GM19023 (cell line): ENCODE data around the gene HPS3.
A peak's percentile ranks its signal among the peaks of the same experiment; 100 is the strongest.
"Not testable (repeated sequence)": the region's sequence is repeated elsewhere in the genome, so short reads cannot be mapped to it uniquely, and the experiment has no call there.

Source experiments
- ATAC-seq: cut with Tn5 transposase; IDR thresholded peaks from one replicate; pipeline ENCODE4 v1.9.1; 2021; ENCODE audit warnings: mild to moderate bottlenecking, moderate library complexity; ENCODE audit not compliant: unreplicated experiment

HPS3 gene

DNA sequence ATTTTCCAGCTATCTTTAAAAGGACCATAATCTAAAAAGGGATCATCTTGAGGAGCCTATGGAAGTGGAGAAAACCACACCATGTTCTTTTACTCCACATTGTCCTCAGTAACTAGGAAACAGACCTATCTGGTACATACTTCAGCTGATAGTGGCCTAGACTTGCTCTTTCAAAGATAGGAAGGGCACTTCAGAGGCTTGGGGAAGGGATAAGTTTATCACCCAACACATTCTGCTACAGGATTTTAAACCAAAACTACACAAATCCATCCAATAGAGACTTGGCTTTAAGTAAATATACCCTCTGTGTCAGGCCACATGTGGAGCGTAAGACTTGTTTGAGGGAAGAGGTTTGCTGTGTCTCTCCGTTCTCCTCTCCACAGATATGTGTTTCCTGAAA lies 56.8 kb downstream of the HPS3 start:
- ATAC-seq: no peak

DNA sequence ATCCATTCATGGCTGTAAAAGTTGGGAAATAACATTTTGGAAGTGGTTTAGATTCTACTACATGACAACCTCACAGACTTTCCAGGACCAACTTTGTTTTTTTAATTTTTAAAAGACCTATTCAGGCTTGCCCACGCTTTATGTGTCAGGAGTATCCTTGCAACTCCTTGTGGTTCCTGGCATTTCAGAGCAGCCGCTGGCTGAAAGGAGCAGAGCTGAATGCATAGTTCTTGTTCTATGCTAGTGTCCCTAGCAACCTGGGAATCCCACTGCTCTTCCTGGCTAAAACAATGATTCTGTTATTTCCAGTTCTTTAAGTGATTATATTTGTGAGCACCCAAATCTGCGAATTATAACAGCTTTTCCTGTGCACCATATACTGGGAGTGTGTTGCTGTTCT lies 57.3 kb downstream of the HPS3 start:
- ATAC-seq: no peak

DNA sequence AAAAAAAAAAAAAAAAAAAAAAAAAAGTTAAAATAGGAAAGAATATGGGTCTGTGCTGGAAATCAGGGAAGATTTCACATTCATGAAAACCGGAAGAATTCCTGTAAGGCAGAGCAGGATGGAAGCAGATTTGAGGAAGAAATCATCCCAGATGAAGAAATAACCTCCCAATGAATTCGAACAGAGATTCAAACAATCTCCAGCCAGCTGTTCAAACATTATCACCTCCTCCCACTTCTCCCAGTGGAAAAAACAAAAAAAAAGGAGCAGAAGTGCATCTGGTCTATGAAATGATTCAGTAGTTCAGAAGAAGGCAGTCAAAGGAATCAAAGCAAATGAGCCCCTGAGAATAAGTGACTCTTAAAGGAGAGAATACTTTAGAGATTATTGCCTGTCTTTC lies 59.1 kb downstream of the HPS3 start:
- no peak for ATAC-seq

DNA sequence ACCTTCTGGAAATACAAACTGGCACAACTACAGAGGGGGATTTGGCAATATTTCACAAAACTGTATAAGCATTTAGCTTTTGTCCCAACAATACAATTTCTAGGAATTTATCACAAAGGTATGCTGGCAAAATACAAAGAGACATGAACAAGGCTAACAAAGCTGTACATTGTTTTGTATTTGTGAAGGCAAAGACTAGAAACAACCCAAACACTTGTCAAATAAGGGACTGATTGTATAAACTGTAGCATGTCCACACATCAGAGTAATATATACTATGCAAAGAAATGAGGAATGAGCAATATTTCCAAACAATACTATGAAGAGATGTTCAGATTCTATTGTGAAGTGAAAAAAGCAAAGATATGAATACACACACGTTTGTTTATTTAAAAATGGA lies 65.8 kb downstream of the HPS3 start:
- no peak for ATAC-seq

DNA sequence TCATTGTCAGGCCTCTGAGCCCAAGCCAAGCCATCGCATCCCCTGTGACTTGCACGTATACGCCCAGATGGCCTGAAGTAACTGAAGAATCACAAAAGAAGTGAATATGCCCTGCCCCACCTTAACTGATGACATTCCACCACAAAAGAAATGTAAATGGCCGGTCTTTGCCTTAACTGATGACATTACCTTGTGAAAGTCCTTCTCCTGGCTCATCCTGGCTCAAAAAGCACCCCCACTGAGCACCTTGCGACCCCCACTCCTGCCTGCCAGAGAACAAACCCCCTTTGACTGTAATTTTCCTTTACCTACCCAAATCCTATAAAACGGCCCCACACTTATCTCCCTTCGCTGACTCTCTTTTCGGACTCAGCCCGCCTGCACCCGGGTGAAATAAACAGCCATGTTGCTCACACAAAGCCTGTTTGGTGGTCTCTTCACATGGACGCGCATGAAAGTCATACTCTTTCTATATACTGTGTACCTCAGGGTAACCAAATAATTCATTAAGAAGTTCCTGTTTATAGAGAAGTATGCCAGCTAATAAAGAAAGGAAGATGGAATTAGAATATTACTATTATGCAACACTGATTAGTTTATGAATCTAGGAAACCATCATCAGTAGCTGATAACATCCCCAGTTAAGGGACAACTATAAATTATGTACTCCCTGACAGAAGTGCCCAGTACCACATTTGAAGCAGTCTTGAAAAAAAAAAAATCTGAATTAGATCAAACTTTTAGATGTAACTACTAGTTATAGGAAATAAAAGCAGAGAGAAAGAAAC lies 67.6 kb downstream of the HPS3 start:
- ATAC-seq: not testable (repeated sequence)

DNA sequence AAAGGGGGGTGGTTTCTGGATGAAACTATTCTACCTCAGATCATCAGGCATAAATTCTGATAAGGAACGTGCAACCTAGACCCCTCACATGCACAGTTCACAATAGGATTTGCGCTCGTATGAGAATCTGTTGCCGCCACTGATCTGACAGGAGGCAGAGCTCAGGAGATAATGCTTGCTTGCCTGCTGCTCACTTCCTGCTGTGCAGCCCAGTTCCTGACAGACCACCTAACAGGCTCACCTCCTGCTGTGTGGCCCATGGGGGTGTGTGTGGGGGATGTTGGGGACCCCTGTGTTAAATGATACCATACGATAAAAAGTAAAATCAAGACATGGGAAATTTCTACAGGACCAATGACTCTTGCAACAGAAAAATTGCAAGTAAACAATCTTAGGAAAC lies 68.2 kb downstream of the HPS3 start:
- ATAC-seq: no peak

DNA sequence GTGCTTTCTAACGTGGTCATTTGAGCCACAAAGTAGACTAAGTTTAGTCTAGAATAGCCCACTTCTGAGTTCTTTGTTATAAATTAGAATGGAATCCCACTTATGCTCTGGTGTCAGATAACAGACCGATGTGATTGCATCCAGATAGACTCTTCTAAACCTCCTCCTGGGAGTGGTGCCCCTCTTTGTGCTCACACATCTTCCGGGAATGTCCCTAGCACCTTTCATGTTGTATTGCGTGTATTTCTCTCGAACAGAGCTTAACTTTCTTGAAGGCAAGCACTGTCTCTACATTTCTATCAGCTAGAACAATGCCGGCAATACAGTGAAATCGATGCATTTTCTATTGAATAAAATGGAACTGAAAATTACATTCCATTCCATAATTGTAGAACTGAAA lies 69.2 kb downstream of the HPS3 start:
- ATAC-seq: no peak

DNA sequence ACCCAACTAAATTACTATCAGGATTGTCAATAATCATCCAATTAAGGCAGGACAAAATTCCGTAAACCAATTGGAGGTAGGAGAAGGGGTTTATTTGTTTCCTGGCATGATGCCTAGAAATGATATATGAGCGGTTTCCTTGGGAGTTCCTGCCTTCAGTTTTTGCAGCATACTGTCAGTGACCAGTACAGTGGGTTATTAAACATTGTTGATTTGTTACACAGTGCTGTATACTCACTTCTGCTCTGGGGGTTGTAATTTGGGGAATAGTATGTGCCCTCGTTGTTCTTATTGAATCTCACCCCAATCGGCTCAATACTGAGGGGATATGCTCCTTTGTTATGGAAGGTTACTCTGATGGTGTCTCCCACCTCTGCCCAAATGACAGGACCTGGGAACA lies 70.0 kb downstream of the HPS3 start:
- ATAC-seq: no peak

DNA sequence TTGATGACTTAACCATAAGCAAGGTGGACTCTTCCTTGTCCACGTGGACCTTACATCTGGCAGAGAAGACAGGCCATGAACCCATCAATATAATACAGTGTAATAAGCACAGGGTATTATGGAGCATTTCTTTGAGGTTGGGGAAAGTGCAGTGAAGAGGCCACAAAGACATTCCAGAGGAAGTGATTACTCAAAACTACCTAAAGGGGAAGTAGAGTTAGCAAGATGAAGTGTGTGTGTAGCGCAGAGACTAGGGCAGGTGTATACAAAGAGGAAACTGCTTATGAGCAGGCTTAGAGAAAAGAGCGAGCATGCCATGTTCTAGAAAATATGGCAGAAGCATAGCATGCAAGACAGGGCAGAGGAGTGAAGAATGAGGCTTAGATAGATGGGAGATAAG lies 74.3 kb downstream of the HPS3 start:
- ATAC-seq: peak; percentile 96

DNA sequence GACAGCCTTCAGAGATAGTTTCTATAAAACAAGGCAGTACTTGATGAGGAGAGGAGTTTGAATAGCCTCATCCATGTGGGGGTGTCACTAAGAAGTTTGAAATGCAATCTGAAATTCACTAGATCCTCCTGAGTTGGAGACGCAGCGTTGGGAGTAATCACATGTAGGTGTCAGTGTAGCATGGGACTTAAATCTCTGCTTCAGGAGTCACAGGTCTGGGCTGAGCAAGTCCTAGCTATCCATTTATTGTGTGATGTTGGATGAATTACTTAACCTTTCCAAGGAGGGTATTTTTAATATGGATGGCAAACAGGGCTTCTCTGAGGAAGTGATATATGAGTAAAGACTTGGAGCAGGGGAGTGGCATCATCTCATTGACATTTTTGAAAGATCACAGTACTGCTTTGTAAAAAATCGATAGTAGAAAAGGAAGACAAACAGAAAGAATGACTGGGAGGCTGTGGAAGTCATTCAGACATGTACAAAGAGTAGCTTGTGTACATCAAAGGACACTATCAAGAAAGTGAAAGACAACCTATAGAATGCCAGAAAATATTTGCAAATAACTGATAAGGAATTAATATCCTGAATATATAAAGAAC lies 75.1 kb downstream of the HPS3 start:
- ATAC-seq: no peak

DNA sequence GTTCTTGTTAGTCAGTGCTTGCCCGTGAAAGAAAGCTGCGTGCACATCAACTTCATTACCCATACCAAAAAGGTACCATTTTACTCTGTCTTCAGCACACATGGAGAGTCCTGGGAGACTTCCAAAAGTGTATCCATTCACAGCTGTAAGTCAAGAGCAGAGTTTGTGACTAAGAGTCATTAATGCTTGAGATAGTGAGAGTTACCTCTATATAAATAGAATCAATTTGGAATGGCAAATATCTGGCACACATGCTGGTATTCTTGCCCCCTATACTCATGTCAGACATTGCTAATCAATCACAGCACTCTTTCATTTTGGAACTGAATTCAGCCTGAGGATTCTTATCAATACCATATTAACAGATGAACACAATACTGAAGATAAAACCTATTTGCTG lies 78.0 kb downstream of the HPS3 start:
- ATAC-seq: no peak

DNA sequence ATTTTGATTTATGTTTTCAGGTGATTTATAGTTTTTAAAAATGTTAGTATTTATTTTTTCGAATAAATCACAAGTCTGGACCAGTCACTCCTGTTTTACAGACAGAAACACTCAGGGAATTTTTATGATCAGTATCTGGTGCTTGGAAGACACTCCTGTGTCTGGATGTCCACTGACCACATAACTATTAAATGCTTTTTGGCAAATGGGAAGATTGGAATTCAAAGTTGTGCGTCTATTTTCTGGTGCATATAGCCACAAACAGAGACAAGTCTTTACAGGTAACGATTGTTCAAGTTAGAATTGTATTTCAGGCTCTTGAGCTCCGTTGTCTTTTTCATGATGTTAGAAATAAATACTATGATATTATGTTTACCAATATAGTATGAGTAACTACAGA lies 80.0 kb downstream of the HPS3 start:
- no peak for ATAC-seq

DNA sequence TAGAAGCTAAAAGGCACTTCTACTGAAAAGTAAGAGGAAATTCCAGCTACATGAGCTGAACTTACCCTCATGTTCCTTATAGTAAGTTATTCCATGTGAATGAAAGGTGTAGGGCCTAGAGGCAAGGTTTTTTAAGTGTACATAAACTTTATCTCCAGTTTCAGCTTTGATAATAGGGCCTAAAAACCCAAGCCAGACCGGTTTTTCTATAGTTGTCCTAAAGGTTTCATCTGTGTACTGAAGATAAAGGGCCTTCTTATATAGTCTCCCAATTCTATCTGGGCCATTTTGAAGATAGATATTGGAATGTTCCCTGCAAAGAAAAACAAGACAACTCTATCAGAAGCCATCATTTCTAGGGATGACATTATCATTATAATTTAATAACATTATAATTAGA lies 82.9 kb downstream of the HPS3 start:
- no peak for ATAC-seq

DNA sequence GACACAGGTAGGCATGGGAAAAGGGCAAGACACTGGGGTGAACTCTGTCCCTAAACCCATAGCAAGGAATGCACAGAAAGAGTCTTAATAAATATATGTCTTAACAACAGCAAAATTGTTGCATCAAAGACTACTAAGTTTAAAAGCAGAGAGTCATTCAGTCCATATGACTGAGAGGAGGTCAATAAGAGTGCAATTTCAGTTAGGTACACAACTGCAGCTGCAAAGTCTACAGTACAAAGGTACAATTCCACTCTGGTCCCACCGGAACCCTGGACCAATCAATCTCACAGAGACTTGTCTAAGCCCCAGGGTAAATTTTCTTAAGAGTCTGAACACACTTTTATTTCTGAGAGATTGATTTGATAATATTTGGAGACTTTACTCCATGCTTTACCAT lies 85.3 kb downstream of the HPS3 start:
- no peak for ATAC-seq

DNA sequence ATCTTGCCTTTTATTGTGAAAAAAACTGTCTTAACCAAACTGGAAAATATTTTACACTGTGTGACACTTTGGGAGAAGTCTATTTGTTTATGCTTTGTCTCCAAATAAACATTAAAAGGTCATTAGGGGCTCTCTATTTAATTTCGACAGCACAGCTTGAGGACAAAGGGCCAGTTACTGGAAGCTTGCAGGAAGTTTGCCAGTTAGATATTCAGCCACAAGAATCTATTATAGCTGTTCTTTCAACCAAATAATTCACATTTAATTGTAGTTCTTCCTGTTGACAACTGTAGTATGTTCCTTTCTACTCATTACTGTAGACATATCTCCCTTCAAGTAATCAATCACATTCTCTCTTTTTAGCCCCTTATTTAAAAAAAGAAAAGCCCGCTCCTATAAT lies 86.1 kb downstream of the HPS3 start:
- no peak for ATAC-seq

DNA sequence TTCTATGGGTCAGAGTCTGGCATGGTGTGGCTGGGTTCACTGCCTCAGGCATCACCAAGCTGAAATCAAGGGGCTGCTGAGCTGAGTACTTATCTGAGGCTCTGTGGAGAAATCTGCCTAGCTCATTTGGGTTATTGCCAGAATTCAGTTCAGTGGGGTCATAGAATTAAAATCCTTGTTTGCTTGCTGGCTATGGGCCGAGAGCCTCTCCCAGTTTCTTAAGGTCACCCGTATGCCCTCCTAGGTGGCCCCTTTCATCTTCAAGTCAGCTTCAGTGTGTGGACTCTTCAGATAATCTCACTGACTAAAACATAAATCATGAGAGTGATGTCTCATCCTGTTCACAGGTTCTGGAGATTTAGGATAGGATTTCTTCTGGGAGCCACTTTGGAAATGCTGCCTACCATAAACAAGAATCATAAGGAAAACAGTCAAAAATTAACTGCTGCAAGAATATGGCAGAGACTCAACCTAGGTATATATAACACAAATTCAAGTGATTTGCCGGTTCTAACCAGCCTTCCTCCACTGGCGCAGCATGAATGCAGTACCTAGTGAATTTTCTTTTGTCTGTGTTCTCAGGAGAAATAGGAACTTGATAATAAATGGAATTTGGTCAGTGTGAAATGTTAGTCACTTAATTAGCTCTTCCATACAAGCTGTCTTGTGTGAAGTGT lies 86.9 kb downstream of the HPS3 start:
- no peak for ATAC-seq

DNA sequence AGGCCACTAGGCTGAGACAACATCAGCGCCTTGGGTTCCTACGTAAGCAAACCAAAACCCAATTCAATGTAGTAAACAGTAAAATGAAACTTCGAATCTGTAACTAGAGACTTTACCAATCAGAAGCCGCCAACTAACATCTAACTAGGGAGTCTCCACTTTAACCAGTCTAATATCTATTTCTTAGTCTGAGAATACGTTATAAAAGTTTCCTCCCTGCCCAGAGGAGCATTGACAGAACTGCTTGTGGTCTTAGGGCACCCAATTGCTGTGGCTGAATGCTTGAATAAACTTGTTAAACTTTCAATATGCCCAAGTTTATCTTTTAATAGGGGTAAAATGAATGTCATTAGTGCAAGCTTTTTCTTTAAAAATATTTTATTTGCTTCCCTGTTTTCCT lies 87.9 kb downstream of the HPS3 start:
- no peak for ATAC-seq

DNA sequence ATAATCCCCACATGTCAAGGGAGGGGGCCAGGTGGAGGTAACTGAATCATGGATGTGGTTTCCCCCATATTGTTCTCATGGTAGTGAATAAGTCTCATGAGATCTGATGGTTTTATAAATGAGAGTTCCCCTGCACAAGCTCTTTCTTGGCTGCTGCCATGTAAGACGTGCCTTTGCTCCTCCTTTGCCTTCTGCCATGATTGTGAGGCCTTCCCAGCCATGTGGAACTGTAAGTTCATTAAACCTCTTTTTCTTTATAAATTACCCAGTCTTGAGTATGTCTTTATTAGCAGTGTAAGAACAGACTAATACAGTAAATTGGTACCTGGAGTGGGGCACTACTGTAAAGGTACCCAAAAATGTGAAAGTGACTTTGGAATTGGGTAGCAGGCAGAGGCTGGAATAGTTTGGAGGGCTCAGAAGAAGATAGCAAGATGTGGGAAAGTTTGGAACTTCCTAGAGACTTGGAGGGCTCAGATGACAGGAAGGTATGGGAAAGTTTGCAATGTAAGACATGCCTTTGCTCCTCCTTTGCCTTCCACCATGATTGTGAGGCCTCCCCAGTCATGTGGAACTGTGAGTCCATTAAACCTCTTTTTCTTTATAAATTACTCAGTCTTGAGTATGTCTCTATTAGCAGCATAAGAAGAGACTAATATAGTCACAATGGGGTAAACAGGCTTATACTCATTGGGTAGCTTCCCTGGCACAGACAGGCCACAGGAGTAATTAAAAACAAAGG lies 90.1 kb downstream of the HPS3 start:
- not testable (repeated sequence) for ATAC-seq

DNA sequence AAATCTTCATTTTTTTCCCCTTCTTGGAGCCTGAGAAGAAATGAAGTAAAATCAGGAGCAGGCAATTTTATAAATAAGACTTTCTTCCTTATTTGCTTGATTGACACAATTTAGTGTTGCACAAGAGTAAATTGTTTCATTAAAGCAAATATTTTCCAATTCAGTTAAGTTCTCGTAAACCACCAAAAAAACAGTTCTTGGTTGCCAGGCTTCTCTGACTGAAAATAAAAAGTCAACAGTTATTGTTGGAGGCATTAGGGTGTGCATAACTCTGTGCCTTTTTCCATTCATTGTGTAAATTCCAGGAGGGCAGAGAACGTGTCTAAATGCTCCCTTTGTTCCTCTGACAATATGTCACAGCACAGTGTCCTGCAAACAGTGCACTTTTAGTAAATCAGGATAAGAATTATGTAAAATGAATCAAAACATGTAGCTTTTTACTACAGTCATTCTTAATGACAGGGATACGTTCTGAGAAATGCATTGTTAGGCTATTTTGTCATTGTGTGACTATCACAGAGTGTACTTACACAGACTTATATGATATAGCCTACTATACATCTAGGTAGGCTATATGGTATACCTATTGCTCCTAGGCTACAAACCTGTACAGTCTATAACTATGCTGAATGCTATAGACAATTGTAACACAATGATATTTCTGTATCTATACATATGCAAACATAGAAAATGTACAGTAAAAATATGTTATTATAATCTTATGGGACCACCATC lies 92.5 kb downstream of the HPS3 start, which contains the start of gene CP:
TSS of gene CP (minus strand) at position 47 of the 735 bp plus-strand sequence. CDS start at position 10, 37 bp downstream.
- ATAC-seq: no peak
